ENCODE measurements around the gene DAPL1. TPM values are rescaled to one million over a fixed set of nuclear protein-coding genes. Genes with fewer than 3 reads are reported as not detected.

Gene DAPL1
- total RNA-seq, 2 donors from 2014 or later, result not detected

GRCh38 chr2:158750458-158751125 is 44.5 kb upstream of the DAPL1 start:
- Histone ChIP-seq H3K9me3 (no peaks in the 10 kb centered on the region), H3K27ac (no peak overlapping the region), H3K36me3 (no peaks in the 10 kb centered on the region), H3K4me3 (no peak overlapping the region), H3K4me1 (peaks cover 0 to 19% of the 10 kb centered on the region in 2 donors), H3K27me3 (no peaks in the 10 kb centered on the region)
- no peak for TF ChIP-seq CTCF (IDR thresholded peaks at IDR 0.05)
- no peak for DNase-seq (ENCODE audit: low spot score)

- TF ChIP-seq CTCF (IDR thresholded peaks at IDR 0.05), result peak; percentile 85 to 92
- DNase-seq (ENCODE audit: low spot score), result no peak
- peak overlapping the region; percentile 24 to 34 for H3K4me3 ChIP-seq
Observed at GRCh38 chr2:158753641-158754611, 41.2 kb upstream of the DAPL1 start.

GRCh38 chr2:158755310-158756087 is 39.6 kb upstream of the DAPL1 start:
- Histone ChIP-seq H3K4me3 (no peak overlapping the region), H3K9me3 (peaks cover 0 to 5% of the 10 kb centered on the region in 2 donors), H3K27me3 (no peaks in the 10 kb centered on the region), H3K4me1 (peaks cover 0 to 6% of the 10 kb centered on the region in 2 donors), H3K27ac (no peak overlapping the region), H3K36me3 (no peaks in the 10 kb centered on the region)
- no peak for TF ChIP-seq CTCF (IDR thresholded peaks at IDR 0.05)
- no peak for DNase-seq (ENCODE audit: low spot score)

More at GRCh38 chr2:158753641-158754611, 41.2 kb upstream of the DAPL1 start:
- Histone ChIP-seq H3K4me1 (peaks cover 0 to 10% of the 10 kb centered on the region in 2 donors), H3K36me3 (no peaks in the 10 kb centered on the region), H3K9me3 (peaks cover 0 to 5% of the 10 kb centered on the region in 2 donors), H3K27me3 (no peaks in the 10 kb centered on the region), H3K27ac (peak overlapping the region in 1 of 2 donors; percentile 7)

- Histone ChIP-seq H3K36me3 (no peaks in the 10 kb centered on the region), H3K27ac (no peak overlapping the region), H3K27me3 (no peaks in the 10 kb centered on the region), H3K4me1 (peaks cover 0 to 6% of the 10 kb centered on the region in 2 donors), H3K9me3 (peaks cover 0 to 5% of the 10 kb centered on the region in 2 donors), H3K4me3 (no peak overlapping the region)
- TF ChIP-seq CTCF (IDR thresholded peaks at IDR 0.05), result no peak
- DNase-seq (ENCODE audit: low spot score), result no peak
Observed at GRCh38 chr2:158756331-158756730, 38.8 kb upstream of the DAPL1 start.

GRCh38 chr2:158756976-158757375 is 38.1 kb upstream of the DAPL1 start:
- peaks cover 0 to 5% of the 10 kb centered on the region in 2 donors for H3K9me3 ChIP-seq
- no peak for DNase-seq (ENCODE audit: low spot score)
- no peak for TF ChIP-seq CTCF (IDR thresholded peaks at IDR 0.05)
- no peak overlapping the region for H3K4me3 ChIP-seq
- H3K4me1 ChIP-seq, result peaks cover 0 to 6% of the 10 kb centered on the region in 2 donors
- H3K36me3 ChIP-seq, result no peaks in the 10 kb centered on the region
- no peak overlapping the region for H3K27ac ChIP-seq
- H3K27me3 ChIP-seq, result no peaks in the 10 kb centered on the region
